ENCODE data around the gene CTU2. TPM values are rescaled to one million over a fixed set of nuclear protein-coding genes. Genes with fewer than 3 reads are reported as not detected.

CTU2 gene
- total RNA-seq, 1 donor from 2014 or later: 20.6 TPM

GRCh38 chr16:88732961-88733294, 26.6 kb downstream of the CTU2 start:
- Mint-ChIP-seq H3K4me3 (ENCODE audit: unreplicated experiment) (no peak overlapping the region), H3K27me3 (ENCODE audit: unreplicated experiment) (no peaks in the 10 kb centered on the region), H3K4me1 (ENCODE audit: unreplicated experiment) (peaks cover under 1% of the 10 kb centered on the region), H3K9me3 (ENCODE audit: unreplicated experiment) (no peaks in the 10 kb centered on the region), H3K27ac (ENCODE audit: unreplicated experiment) (no peak overlapping the region), H3K36me3 (ENCODE audit: unreplicated experiment) (peaks cover 9% of the 10 kb centered on the region)
- no peak for TF ChIP-seq CTCF (IDR thresholded peaks at IDR 0.05)
- DNase-seq (ENCODE audit: extremely low spot score, unreplicated experiment): no peak

GRCh38 chr16:88733630-88734360, 27.5 kb downstream of the CTU2 start:
- TF ChIP-seq CTCF (IDR thresholded peaks at IDR 0.05): no peak
- H3K4me1 Mint-ChIP-seq (ENCODE audit: unreplicated experiment): no peaks in the 10 kb centered on the region

GRCh38 chr16:88734361-88734728, 28.0 kb downstream of the CTU2 start:
- H3K9me3 Mint-ChIP-seq (ENCODE audit: unreplicated experiment): no peaks in the 10 kb centered on the region
- no peak for TF ChIP-seq CTCF (IDR thresholded peaks at IDR 0.05)
- H3K36me3 Mint-ChIP-seq (ENCODE audit: unreplicated experiment): peaks cover 12% of the 10 kb centered on the region
- no peaks in the 10 kb centered on the region for H3K4me1 Mint-ChIP-seq (ENCODE audit: unreplicated experiment)
- H3K4me3 Mint-ChIP-seq (ENCODE audit: unreplicated experiment): no peak overlapping the region
- no peaks in the 10 kb centered on the region for H3K27me3 Mint-ChIP-seq (ENCODE audit: unreplicated experiment)
- H3K27ac Mint-ChIP-seq (ENCODE audit: unreplicated experiment): no peak overlapping the region
- no peak for DNase-seq (ENCODE audit: extremely low spot score, unreplicated experiment)

More at GRCh38 chr16:88733630-88734360, 27.5 kb downstream of the CTU2 start:
- Mint-ChIP-seq H3K27ac (ENCODE audit: unreplicated experiment) (no peak overlapping the region), H3K36me3 (ENCODE audit: unreplicated experiment) (peaks cover 10% of the 10 kb centered on the region), H3K4me3 (ENCODE audit: unreplicated experiment) (no peak overlapping the region), H3K27me3 (ENCODE audit: unreplicated experiment) (no peaks in the 10 kb centered on the region), H3K9me3 (ENCODE audit: unreplicated experiment) (no peaks in the 10 kb centered on the region)
- DNase-seq (ENCODE audit: extremely low spot score, unreplicated experiment): no peak

- no peak for TF ChIP-seq CTCF (IDR thresholded peaks at IDR 0.05)
- Mint-ChIP-seq H3K27me3 (ENCODE audit: unreplicated experiment) (no peaks in the 10 kb centered on the region), H3K36me3 (ENCODE audit: unreplicated experiment) (peaks cover 12% of the 10 kb centered on the region), H3K4me3 (ENCODE audit: unreplicated experiment) (no peak overlapping the region), H3K27ac (ENCODE audit: unreplicated experiment) (no peak overlapping the region), H3K4me1 (ENCODE audit: unreplicated experiment) (no peaks in the 10 kb centered on the region), H3K9me3 (ENCODE audit: unreplicated experiment) (no peaks in the 10 kb centered on the region)
- no peak for DNase-seq (ENCODE audit: extremely low spot score, unreplicated experiment)
These were observed 28.8 kb downstream of the CTU2 start for GRCh38 chr16:88735121-88735520.

GRCh38 chr16:88735616-88736015, 29.3 kb downstream of the CTU2 start:
- H3K9me3 Mint-ChIP-seq (ENCODE audit: unreplicated experiment): no peaks in the 10 kb centered on the region
- H3K27ac Mint-ChIP-seq (ENCODE audit: unreplicated experiment): no peak overlapping the region
- DNase-seq (ENCODE audit: extremely low spot score, unreplicated experiment): no peak
- H3K27me3 Mint-ChIP-seq (ENCODE audit: unreplicated experiment): no peaks in the 10 kb centered on the region
- no peaks in the 10 kb centered on the region for H3K4me1 Mint-ChIP-seq (ENCODE audit: unreplicated experiment)
- peaks cover 12% of the 10 kb centered on the region for H3K36me3 Mint-ChIP-seq (ENCODE audit: unreplicated experiment)
- H3K4me3 Mint-ChIP-seq (ENCODE audit: unreplicated experiment): no peak overlapping the region
- no peak for TF ChIP-seq CTCF (IDR thresholded peaks at IDR 0.05)

Data from osteocyte (in vitro differentiated cells).